Measurements from ENCODE around the gene DNAH11. TPM values are rescaled to one million over a fixed set of nuclear protein-coding genes. Genes with fewer than 3 reads are reported as not detected.

DNAH11 gene
- total and polyA plus RNA-seq, 8 donors = 0.46 to 3.8 (median 1.1) TPM

GRCh38 chr7:21717323-21717722 is 174.5 kb downstream of the DNAH11 start:
- WGBS, 2 donors = 70 to 79% methylated on average over 5 of the region's 5 CpGs
- no peak for FAIRE-seq
- intact Hi-C loops (cut with DNase I) = no loop called here

DNA sequence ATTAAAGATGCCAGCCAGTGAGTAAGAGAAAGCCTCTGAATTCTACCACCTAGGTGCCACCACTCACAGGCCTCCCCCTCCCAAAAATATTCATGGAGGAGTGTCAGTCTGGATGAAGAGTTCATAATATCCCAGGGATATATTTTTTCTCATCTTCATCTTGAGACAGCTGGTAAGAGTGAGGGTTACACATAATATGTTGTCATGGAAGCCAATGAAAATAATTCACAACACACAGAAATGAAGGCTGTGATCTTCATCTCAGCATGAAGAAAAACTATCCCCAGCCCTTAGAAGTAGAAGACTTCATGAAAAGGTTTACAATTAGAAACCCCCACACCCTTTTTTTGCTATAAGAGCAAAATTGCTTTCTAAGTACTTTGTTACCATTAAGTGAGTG is 175.6 kb downstream of the DNAH11 start:
- FAIRE-seq = no peak
- ATAC-seq = no peak
- no peak for DNase-seq
- H3K36me3 ChIP-seq = no peaks in the 10 kb centered on the region
- intact Hi-C loops (cut with DNase I) = no loop called here
- H3K9me3 ChIP-seq = no peaks in the 10 kb centered on the region
- H3K4me1 ChIP-seq = no peaks in the 10 kb centered on the region
- H3K27ac ChIP-seq = no peak overlapping the region
- no peaks in the 10 kb centered on the region for H3K27me3 ChIP-seq
- H3K4me3 ChIP-seq = no peak overlapping the region
- no peak for TF ChIP-seq CTCF (IDR thresholded peaks at IDR 0.05)

More at GRCh38 chr7:21717323-21717722, 174.5 kb downstream of the DNAH11 start:
- TF ChIP-seq CTCF (IDR thresholded peaks at IDR 0.05) = no peak
- DNase-seq (no peak), ATAC-seq (no peak)
- H3K4me3 ChIP-seq = no peak overlapping the region
- H3K9me3 ChIP-seq = no peaks in the 10 kb centered on the region
- no peaks in the 10 kb centered on the region for H3K36me3 ChIP-seq
- no peaks in the 10 kb centered on the region for H3K27me3 ChIP-seq
- no peak overlapping the region for H3K27ac ChIP-seq
- H3K4me1 ChIP-seq = no peaks in the 10 kb centered on the region

DNA sequence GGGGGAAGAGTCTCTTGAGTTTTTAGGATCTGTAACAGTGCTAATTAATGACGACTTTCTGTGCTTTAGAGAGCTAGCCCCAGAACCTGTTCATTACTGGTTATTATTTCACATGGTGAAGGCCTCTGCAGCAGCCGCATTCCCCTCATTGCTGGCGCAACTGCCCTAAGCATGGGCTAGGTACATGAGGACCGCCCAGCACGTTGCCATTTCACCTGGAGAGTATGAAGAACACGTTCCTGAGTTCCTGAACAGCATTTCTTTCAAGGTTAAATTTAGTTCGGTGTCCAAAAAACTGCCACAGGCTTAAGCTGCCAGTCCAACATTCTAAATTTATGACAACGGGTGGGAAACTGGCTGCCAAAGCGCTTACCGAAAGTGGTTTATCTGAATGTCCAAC is 177.0 kb downstream of the DNAH11 start:
- no peak for FAIRE-seq
- no peaks in the 10 kb centered on the region for H3K36me3 ChIP-seq
- ATAC-seq = no peak
- intact Hi-C loops (cut with DNase I) = no loop called here
- TF ChIP-seq CTCF (IDR thresholded peaks at IDR 0.05) = no peak
- H3K4me1 ChIP-seq = no peaks in the 10 kb centered on the region
- no peak overlapping the region for H3K27ac ChIP-seq
- WGBS, 2 donors = 71 to 74% methylated on average over 10 of the region's 10 CpGs
- no peak overlapping the region for H3K4me3 ChIP-seq
- no peaks in the 10 kb centered on the region for H3K9me3 ChIP-seq
- no peaks in the 10 kb centered on the region for H3K27me3 ChIP-seq
- DNase-seq = no peak

DNA sequence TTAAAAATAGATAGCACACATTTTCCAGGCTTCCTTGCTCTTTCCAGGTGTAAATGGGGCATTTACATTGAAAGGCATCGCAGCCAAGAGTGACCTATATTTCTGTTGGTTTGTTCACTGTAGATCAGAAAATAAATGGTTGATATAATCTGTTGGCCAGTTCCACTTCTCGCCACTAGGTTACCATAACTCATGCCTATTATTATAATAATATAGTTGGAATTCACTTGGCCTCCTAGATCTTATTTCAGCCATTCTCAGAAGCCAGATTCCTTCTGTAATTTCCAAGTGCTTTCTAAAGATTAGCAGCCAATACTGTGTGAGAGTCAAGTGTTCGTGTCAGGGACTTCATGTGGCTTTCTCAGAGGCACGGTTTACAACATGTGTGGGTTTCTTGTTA is 179.5 kb downstream of the DNAH11 start:
- 74 to 87% methylated on average over 4 of the region's 4 CpGs for WGBS, 2 donors
- intact Hi-C loops (cut with DNase I) = no loop called here
- FAIRE-seq = no peak

DNA sequence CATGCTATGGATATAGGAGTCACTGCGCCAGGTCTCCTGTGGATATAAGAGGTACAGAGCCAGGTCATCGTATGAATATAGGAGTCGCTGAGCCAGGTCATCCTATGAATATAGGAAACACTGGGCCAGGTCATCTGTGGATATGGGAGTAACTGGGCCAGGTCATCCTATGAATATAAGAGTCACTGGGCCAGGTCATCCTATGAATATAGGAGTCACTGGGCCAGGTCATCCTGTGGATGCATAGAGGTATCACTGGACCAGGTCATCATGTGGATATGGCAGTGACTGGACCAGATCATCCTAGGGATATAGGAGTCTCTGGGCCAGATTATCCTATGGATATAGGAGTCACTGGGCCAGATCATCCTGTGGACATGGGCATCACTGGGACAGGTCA is 181.7 kb downstream of the DNAH11 start:
- Histone ChIP-seq H3K4me3 (no peak overlapping the region), H3K9me3 (no peaks in the 10 kb centered on the region), H3K36me3 (no peaks in the 10 kb centered on the region), H3K27ac (no peak overlapping the region), H3K27me3 (no peaks in the 10 kb centered on the region), H3K4me1 (no peaks in the 10 kb centered on the region)
- no peak for TF ChIP-seq CTCF (IDR thresholded peaks at IDR 0.05)
- ATAC-seq (no peak), FAIRE-seq (no peak), DNase-seq (no peak)
- WGBS, 2 donors = 63 to 73% methylated on average over 3 of the region's 3 CpGs
- intact Hi-C loops (cut with DNase I) = no loop called here

More for the DNA sequence above, 179.5 kb downstream of the DNAH11 start:
- Histone ChIP-seq H3K27ac (no peak overlapping the region), H3K36me3 (no peaks in the 10 kb centered on the region), H3K4me1 (no peaks in the 10 kb centered on the region), H3K27me3 (no peaks in the 10 kb centered on the region), H3K4me3 (no peak overlapping the region), H3K9me3 (no peaks in the 10 kb centered on the region)
- ATAC-seq = no peak
- no peak for DNase-seq
- TF ChIP-seq CTCF (IDR thresholded peaks at IDR 0.05) = peak in 1 of 4 donors; percentile 21

Measured in pancreas (tissue), 10 donors.